Left kidney (tissue), 1 donor: ENCODE measurements around the gene PIGO. TPM values are rescaled to one million over a fixed set of nuclear protein-coding genes. Genes with fewer than 3 reads are reported as not detected.

Experiments
- polyA plus RNA-seq: library from polyadenylated mRNA; unstranded; fragments of 120-200 nt; gene quantifications from one replicate; pipeline ENCODE4 v1.2.1, GENCODE V29; 2013; ENCODE audit not compliant: insufficient read length

PIGO gene
- polyA plus RNA-seq, 1 donor, result 36.9 TPM

Other genes starting within 250 kb of the PIGO start
- gene PHF24, start 138.3 kb downstream of the PIGO start, polyA plus RNA-seq, result 0.33 TPM
- gene DNAJB5, start 106.8 kb downstream of the PIGO start, polyA plus RNA-seq, result 9.3 TPM
- 250 TPM for gene VCP, start 24.0 kb downstream of the PIGO start, polyA plus RNA-seq
- 58.0 TPM for gene FANCG, start 16.6 kb downstream of the PIGO start, polyA plus RNA-seq
- gene STOML2, start 6.5 kb upstream of the PIGO start, polyA plus RNA-seq, result 125 TPM
- 12.0 TPM for gene ATOSB, start 19.3 kb upstream of the PIGO start, polyA plus RNA-seq
- gene UNC13B, start 65.4 kb upstream of the PIGO start, polyA plus RNA-seq, result 27.8 TPM